Nephron (organoid): ENCODE results near the gene SLC25A33.

ENCODE experiments used
- H3K27ac Mint-ChIP-seq, 3 experiments: 2 replicates each; pipeline ENCODE4 v1.8.0; 2020; ENCODE audit warnings: mixed read lengths in 3 of 3, mild to moderate bottlenecking in 2 of 3, moderate library complexity in 1 of 3
- H3K27me3 Mint-ChIP-seq: 2 replicates; pipeline ENCODE4 v1.8.0; 2021; ENCODE audit warnings: low read depth, mild to moderate bottlenecking, moderate library complexity, mixed read lengths
- H3K36me3 Mint-ChIP-seq: 2 replicates; pipeline ENCODE4 v1.8.0; 2020; ENCODE audit warnings: low read depth, mixed read lengths
- H3K4me1 Mint-ChIP-seq: 2 replicates; pipeline ENCODE4 v1.8.0; 2020; ENCODE audit warnings: mixed read lengths
- H3K4me3 Mint-ChIP-seq, 3 experiments: 2 replicates each; pipeline ENCODE4 v1.8.0; 2020; ENCODE audit warnings: mild to moderate bottlenecking in 3 of 3, mixed read lengths in 3 of 3, moderate library complexity in 2 of 3
- H3K9me3 Mint-ChIP-seq: 2 replicates; pipeline ENCODE4 v1.8.0; 2020; ENCODE audit warnings: mixed read lengths
- CTCF ChIP-seq, 3 experiments: fragments of 200-600 bp; sonication (generic); IDR thresholded peaks; one replicate each; pipeline ENCODE4 v1.5.0; 2021; ENCODE audit warnings: antibody characterized with exemption in 3 of 3; ENCODE audit not compliant: unreplicated experiment in 3 of 3

The SLC25A33 gene

DNA sequence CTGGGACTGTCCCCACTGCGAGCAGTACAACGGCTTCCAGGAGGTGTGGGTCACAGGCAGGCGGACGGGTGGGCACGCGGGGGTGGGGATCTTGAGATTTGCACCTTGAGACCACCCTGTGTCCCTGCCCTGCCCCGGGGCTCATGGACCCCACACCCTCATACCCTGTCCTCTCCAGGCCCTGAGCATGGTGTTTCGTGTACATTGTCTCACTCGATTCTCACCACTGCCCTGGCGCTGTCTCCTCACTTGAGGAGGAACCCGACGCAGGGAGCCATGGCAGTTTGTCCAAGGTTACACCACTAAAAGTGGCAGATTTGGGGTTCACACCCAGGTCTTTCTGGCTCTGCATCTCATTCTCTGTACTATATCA lies 56.7 kb downstream of the SLC25A33 start:
- Mint-ChIP-seq H3K36me3 (peaks cover 14% of the 10 kb centered on the region), H3K27me3 (no peaks in the 10 kb centered on the region), H3K4me1 (peaks cover 35% of the 10 kb centered on the region), H3K9me3 (no peaks in the 10 kb centered on the region), H3K4me3 (peak overlapping the region in 1 of 3 experiments; percentile 42), H3K27ac (peak overlapping the region; percentile 70 to 78 (median 76))
- no peak for TF ChIP-seq CTCF (IDR thresholded peaks at IDR 0.05; ENCODE audit: unreplicated experiment in 3 of 3)

DNA sequence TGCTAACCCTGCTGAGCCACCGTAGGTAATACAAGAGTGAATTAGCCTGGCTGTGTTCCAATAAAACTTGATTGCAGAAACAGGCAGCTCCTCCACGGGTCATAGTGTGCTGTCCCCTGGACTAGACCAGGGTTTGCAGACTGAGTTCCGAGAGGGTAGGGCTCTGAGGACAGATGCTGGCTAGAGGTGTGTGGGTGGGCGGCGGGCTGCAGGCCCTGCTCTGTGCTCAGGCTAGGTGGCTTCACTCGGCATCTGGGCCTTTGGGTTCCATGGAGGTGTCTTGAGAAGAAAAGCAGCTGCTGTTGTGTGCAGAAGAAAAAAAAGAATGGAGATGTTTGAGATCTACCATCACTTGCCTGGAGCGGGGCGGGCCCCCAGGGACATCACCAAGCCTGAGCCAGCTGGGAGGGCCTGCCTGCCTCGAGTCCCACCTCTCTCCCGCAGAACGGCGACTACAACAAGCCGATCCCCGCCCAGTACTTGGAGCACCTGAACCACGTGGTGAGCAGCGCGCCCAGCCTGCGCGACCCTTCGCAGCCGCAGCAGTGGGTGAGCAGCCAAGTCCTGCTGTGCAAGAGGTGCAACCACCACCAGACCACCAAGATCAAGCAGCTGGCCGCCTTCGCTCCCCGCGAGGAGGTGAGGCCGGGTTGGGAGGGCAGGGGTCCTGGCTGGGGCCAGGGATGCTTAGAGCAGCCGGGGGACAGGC lies 57.3 kb downstream of the SLC25A33 start:
- Mint-ChIP-seq H3K27ac (peak overlapping the region; percentile 70 to 78 (median 76)), H3K36me3 (peaks cover 14% of the 10 kb centered on the region), H3K4me1 (peaks cover 31% of the 10 kb centered on the region), H3K4me3 (peak overlapping the region in 2 of 3 experiments; percentile 32 to 41), H3K27me3 (no peaks in the 10 kb centered on the region), H3K9me3 (no peaks in the 10 kb centered on the region)
- TF ChIP-seq CTCF (IDR thresholded peaks at IDR 0.05; ENCODE audit: unreplicated experiment in 3 of 3), result no peak

GRCh38 chr1:9597361-9598315 lies 58.4 kb downstream of the SLC25A33 start:
- no peak for TF ChIP-seq CTCF (IDR thresholded peaks at IDR 0.05; ENCODE audit: unreplicated experiment in 3 of 3)
- Mint-ChIP-seq H3K27me3 (no peaks in the 10 kb centered on the region), H3K4me1 (peaks cover 25% of the 10 kb centered on the region)

DNA sequence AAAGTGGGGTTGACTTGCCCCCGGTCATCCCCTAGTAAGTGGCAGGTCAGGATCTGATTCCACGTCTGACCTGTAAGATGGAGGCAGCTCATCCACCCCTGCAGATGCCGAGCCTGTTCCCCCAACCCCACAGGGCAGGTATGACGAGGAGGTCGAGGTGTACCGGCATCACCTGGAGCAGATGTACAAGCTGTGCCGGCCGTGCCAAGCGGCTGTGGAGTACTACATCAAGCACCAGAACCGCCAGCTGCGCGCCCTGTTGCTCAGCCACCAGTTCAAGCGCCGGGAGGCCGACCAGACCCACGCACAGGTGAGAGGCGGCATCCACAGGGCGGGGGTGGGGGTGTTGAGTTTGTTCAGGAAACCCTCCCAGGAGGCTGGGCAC lies 59.0 kb downstream of the SLC25A33 start:
- no peaks in the 10 kb centered on the region for H3K9me3 Mint-ChIP-seq
- H3K27me3 Mint-ChIP-seq, result no peaks in the 10 kb centered on the region
- H3K36me3 Mint-ChIP-seq, result peaks cover 14% of the 10 kb centered on the region
- no peak overlapping the region for H3K4me3 Mint-ChIP-seq
- H3K4me1 Mint-ChIP-seq, result peaks cover 19% of the 10 kb centered on the region
- no peak for TF ChIP-seq CTCF (IDR thresholded peaks at IDR 0.05; ENCODE audit: unreplicated experiment in 3 of 3)
- no peak overlapping the region for H3K27ac Mint-ChIP-seq

More at GRCh38 chr1:9597361-9598315, 58.4 kb downstream of the SLC25A33 start:
- Mint-ChIP-seq H3K36me3 (peaks cover 14% of the 10 kb centered on the region), H3K27ac (no peak overlapping the region), H3K4me3 (no peak overlapping the region), H3K9me3 (no peaks in the 10 kb centered on the region)

- TF ChIP-seq CTCF (IDR thresholded peaks at IDR 0.05; ENCODE audit: unreplicated experiment in 3 of 3), result no peak
- Mint-ChIP-seq H3K27ac (no peak overlapping the region), H3K4me3 (no peak overlapping the region), H3K36me3 (peaks cover 14% of the 10 kb centered on the region), H3K9me3 (no peaks in the 10 kb centered on the region), H3K4me1 (peaks cover 16% of the 10 kb centered on the region), H3K27me3 (no peaks in the 10 kb centered on the region)
These were observed 60.5 kb downstream of the SLC25A33 start for GRCh38 chr1:9599741-9600140.
